HG03095 (cell line): Measurements from ENCODE around the gene AATF.

Source experiments
- ATAC-seq: cut with Tn5 transposase; IDR thresholded peaks from one replicate; pipeline ENCODE4 v1.9.1; 2021; ENCODE audit warnings: moderate library complexity; ENCODE audit not compliant: unreplicated experiment

AATF gene

DNA sequence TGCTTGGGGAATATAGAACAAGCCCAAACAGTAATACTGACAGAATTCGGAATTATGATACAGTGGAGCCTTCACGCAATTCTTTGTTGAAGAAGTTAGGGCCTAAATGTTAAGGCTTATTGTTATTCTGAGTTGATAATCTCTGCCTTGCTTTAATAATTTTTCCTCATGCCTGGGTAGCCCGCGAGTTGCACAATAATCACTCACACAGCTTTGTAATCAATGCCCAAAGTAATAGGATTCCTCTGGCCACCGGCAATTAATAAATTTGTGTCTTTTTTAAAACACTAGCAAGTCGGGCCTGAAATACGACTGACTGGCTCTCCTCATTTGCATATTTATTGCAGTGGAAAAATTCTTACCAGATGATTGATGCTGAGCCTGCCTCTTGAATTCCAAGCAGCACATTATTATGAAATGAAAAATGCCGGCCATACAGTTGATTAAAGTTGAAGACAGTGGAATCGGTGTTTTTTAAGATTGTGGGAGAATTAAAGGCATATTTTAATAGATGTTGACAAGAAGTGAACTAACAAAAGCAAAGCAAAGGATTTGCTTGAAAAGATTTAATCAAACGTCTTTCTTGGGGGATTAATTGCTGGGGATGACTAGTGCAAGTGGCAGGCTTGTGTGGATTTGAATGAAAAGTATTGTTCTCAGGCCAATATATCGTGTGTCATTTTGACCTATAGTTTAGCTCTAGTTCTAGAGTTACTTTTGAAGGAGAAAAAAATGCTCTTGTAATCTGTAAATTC lies 30.2 kb downstream of the AATF start:
- no peak for ATAC-seq

GRCh38 chr17:36979565-36979941 lies 30.8 kb downstream of the AATF start:
- ATAC-seq, result no peak

DNA sequence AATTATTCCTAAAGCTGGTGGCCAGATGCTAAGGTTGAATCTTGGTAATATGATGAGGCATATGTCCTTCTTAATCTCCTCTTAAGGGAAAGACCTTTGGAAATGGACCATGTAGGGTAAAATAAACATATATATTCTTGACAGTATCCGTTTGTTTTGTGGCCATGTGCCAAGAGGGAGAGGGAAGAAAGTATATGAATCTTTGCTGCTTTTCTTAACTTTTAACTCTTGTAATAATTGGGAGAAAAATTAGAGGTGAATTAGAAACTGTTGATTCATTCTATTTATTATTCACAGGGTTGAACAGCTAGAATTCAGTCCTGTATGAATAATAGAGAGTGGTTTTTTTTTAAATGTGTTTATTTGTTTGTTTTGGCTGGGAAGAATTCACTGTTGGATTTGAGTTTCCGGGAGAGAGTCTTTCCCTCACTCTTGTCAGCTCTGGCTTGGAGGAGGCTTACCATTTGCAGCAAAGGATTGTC lies 31.6 kb downstream of the AATF start:
- ATAC-seq, result no peak

- ATAC-seq, result no peak
Observed at GRCh38 chr17:36983618-36984017, 34.9 kb downstream of the AATF start.

- no peak for ATAC-seq
Observed at GRCh38 chr17:36989173-36989572, 40.4 kb downstream of the AATF start.

GRCh38 chr17:36992701-36993100 lies 43.9 kb downstream of the AATF start:
- ATAC-seq, result no peak

GRCh38 chr17:36993227-36993626 lies 44.5 kb downstream of the AATF start:
- no peak for ATAC-seq

GRCh38 chr17:36994438-36994837 lies 45.7 kb downstream of the AATF start:
- ATAC-seq, result no peak

- ATAC-seq, result no peak
Observed at GRCh38 chr17:36999471-36999870, 50.7 kb downstream of the AATF start.

DNA sequence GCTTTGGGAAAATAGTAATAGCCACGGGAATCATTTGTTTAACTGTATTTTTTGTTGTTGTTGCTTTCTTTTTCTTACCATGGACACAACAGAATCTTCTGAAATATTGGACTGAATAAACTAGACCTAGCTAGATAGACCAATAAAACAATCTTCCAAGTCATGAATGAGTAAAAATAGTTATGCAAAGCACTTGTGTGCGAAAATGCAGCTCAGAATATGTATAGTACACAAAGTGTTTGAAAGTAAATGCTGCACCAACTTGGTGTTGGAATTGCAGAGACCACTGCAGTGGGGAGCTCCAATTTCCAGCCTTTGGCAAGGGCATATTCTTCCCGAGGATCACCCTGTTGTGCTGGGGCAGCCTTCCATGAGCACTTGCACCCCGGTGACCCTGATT lies 68.0 kb downstream of the AATF start:
- ATAC-seq, result no peak

DNA sequence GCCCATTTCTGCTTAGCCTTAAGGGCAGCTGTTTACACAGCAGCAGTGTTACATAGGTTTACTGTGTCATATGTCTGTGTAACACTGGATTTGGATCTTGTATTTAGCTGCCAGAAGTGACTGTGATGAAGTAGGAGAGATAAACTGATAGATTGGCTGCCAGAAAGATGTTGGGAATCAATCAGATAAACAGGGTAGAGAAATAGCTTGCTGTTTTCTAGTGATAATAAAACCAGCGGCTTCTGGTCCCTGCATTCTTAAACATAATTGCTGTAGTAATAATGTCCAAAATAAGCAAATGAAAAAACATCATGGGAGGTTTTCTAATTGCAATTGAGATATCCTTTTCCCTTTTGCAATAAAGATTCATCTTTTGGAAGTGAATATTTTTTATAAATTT lies 68.7 kb downstream of the AATF start:
- ATAC-seq, result no peak

DNA sequence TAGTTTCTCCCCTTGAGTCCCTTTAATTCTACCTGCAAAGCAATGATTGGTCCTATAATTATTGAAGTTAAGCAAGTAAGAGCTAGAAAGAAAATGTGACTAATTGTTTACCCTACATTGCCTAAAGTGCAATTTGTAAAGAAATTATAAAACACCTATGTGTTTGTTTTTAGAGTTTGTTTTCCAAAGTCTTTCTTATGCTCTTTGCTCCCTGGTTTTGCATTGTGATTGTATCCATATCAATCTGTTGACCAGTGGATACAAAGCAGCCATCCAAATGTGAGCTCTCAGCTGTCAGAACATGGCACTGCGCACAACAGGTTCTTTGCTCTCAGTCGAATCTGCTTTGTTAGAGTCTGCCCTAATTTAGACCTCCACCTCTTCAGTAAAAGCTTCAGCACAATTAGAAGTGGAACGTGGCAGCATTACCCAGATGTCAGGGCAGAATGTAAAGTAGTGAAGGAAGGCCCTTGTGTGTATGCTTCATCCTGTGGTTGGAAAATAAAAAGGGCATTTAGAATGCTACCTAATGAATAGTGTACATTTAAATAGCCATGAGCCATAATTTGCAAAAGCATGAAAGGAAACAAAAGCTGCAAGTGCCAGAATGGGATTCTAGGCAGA lies 70.5 kb downstream of the AATF start:
- no peak for ATAC-seq

- no peak for ATAC-seq
Observed at GRCh38 chr17:37019741-37020129, 71.0 kb downstream of the AATF start.

DNA sequence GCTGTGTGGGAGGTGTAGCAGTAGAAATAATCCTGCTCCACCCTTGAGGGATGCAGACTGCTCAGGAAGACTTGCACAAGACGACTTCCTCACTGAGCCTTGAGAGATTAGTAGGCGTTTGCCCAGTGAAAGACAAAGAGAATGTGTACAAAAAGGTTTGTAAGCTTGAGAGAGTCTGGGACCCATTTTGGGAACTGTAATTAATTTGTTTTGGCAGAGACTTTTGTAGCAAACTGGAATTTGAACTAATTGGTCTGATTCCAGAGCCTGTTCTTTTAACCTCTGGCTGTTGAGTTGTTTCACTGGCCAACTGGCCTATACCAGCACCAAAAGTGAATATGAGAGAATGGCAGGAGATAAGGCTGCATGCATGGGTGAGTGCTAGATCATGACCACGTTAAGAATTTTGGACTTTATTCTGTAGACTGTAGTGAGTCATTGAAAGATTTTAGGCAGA lies 75.5 kb downstream of the AATF start:
- ATAC-seq, result no peak

- no peak for ATAC-seq
Observed at GRCh38 chr17:37025238-37025637, 76.5 kb downstream of the AATF start.

- ATAC-seq, result peak; percentile 69
Observed at GRCh38 chr17:37025847-37026530, 77.2 kb downstream of the AATF start.

GRCh38 chr17:37026531-37026869 lies 77.7 kb downstream of the AATF start:
- ATAC-seq, result no peak

DNA sequence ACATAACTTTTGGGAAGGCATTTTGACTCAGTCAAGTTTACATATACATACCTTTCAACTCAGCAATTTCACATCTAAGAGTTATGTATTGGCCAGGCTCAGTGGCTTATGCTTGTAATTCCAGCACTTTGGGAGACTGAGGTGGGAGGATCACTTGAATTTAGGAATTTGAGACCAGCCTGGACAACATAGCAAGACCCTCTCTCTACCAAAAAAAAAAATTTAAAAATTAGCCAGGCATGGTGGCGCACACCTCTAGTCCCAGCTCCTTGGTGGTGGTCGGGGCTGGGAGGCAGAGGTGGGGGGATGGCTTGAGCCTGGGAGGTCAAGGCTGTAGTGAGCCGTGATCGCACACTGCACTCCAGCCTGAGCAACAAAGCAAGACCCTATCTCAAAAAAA lies 79.3 kb downstream of the AATF start:
- ATAC-seq, result no peak

GRCh38 chr17:37031493-37032083 lies 82.8 kb downstream of the AATF start:
- no peak for ATAC-seq

- ATAC-seq, result no peak
Observed at GRCh38 chr17:37037590-37038155, 88.9 kb downstream of the AATF start.

- ATAC-seq, result no peak
Observed at GRCh38 chr17:37039269-37039668, 90.5 kb downstream of the AATF start.
